HUES64 (cell line): ENCODE results near the gene KRT23.
"Not testable (repeated sequence)": the region's sequence is repeated elsewhere in the genome, so short reads cannot be mapped to it uniquely, and the experiment has no call there.

Experiments
- H3K27ac ChIP-seq: 2 replicates; pipeline ENCODE4 v1.7.0; 2013; ENCODE audit warnings: low read depth, low read length, inconsistent platforms
- H3K27me3 ChIP-seq: 2 replicates; pipeline ENCODE4 v1.6.1; 2013; ENCODE audit warnings: mild to moderate bottlenecking, low read length; ENCODE audit not compliant: insufficient read depth
- H3K36me3 ChIP-seq: 2 replicates; pipeline ENCODE4 v1.6.1; 2013; ENCODE audit warnings: mild to moderate bottlenecking, low read length; ENCODE audit not compliant: insufficient read depth
- H3K4me1 ChIP-seq: 2 replicates; pipeline ENCODE4 v1.6.1; 2013; ENCODE audit warnings: mild to moderate bottlenecking, low read length, moderate library complexity; ENCODE audit not compliant: insufficient read depth
- H3K4me3 ChIP-seq: 2 replicates; pipeline ENCODE4 v1.5.1; 2013; ENCODE audit warnings: mild to moderate bottlenecking, low read length, moderate library complexity
- H3K9ac ChIP-seq: 2 replicates; pipeline ENCODE4 v1.6.1; 2013; ENCODE audit warnings: mild to moderate bottlenecking, low read depth, low read length
- H3K9me3 ChIP-seq: 2 replicates; pipeline ENCODE4 v1.6.1; 2013; ENCODE audit warnings: low read depth, low read length; ENCODE audit not compliant: insufficient read depth
- WGBS: fragments of 150-250, 120-280 bp; methylation state at CpG from one replicate; pipeline ENCODE4 v1.1.7; 2013; ENCODE audit warnings: missing lambda C conversion rate; 5-methylcytosine and 5-hydroxymethylcytosine counted together

Gene KRT23

GRCh38 chr17:40926341-40926740 is 11.1 kb downstream of the KRT23 start:
- Histone ChIP-seq H3K27me3 (no peaks in the 10 kb centered on the region), H3K4me3 (no peak overlapping the region), H3K4me1 (peaks cover 6% of the 10 kb centered on the region; the same call in 1 of the 2 replicates), H3K9ac (no peak overlapping the region), H3K9me3 (no peaks in the 10 kb centered on the region), H3K36me3 (no peaks in the 10 kb centered on the region), H3K27ac (no peak overlapping the region)
- 68% methylated on average over 8 of the region's 8 CpGs for WGBS

- Histone ChIP-seq H3K4me3 (no peak overlapping the region), H3K27me3 (no peaks in the 10 kb centered on the region), H3K36me3 (no peaks in the 10 kb centered on the region), H3K27ac (no peak overlapping the region), H3K9ac (no peak overlapping the region), H3K4me1 (peaks cover 6% of the 10 kb centered on the region; the same call in 1 of the 2 replicates), H3K9me3 (no peaks in the 10 kb centered on the region)
- 80% methylated on average over 2 of the region's 2 CpGs for WGBS
Measured at GRCh38 chr17:40922239-40922638, 15.2 kb downstream of the KRT23 start.

GRCh38 chr17:40921026-40921425 is 16.4 kb downstream of the KRT23 start:
- Histone ChIP-seq H3K4me1 (no peaks in the 10 kb centered on the region; the same call in 1 of the 2 replicates), H3K9me3 (no peaks in the 10 kb centered on the region), H3K27ac (no peak overlapping the region), H3K4me3 (no peak overlapping the region), H3K27me3 (no peaks in the 10 kb centered on the region), H3K9ac (no peak overlapping the region), H3K36me3 (no peaks in the 10 kb centered on the region)
- WGBS: 91% methylated on average over 1 of the region's 2 CpGs

GRCh38 chr17:40917116-40917515 is 20.3 kb downstream of the KRT23 start:
- not testable (repeated sequence) for H3K9me3 ChIP-seq, H3K9ac ChIP-seq, H3K4me1 ChIP-seq, H3K27ac ChIP-seq, H3K36me3 ChIP-seq, H3K27me3 ChIP-seq, H3K4me3 ChIP-seq
- WGBS: no CpG with 5 or more reads among the region's 2 CpGs

GRCh38 chr17:40916366-40916765 is 21.1 kb downstream of the KRT23 start:
- Histone ChIP-seq H3K4me3 (no peak overlapping the region), H3K9ac (no peak overlapping the region), H3K27ac (no peak overlapping the region), H3K36me3 (no peaks in the 10 kb centered on the region), H3K4me1 (no peaks in the 10 kb centered on the region), H3K27me3 (no peaks in the 10 kb centered on the region), H3K9me3 (no peaks in the 10 kb centered on the region)
- WGBS: 100% methylated on average over 1 of the region's 1 CpG

GRCh38 chr17:40915721-40916256 is 21.7 kb downstream of the KRT23 start:
- no peaks in the 10 kb centered on the region for H3K9me3 ChIP-seq
- no peak overlapping the region for H3K27ac ChIP-seq
- H3K4me3 ChIP-seq: no peak overlapping the region
- no peaks in the 10 kb centered on the region for H3K27me3 ChIP-seq
- WGBS: 84% methylated on average over 2 of the region's 2 CpGs
- H3K4me1 ChIP-seq: no peaks in the 10 kb centered on the region
- no peaks in the 10 kb centered on the region for H3K36me3 ChIP-seq
- no peak overlapping the region for H3K9ac ChIP-seq

GRCh38 chr17:40915199-40915661 is 22.2 kb downstream of the KRT23 start:
- no peaks in the 10 kb centered on the region for H3K27me3 ChIP-seq
- H3K27ac ChIP-seq: no peak overlapping the region
- WGBS: 92% methylated on average over 2 of the region's 3 CpGs
- H3K9ac ChIP-seq: no peak overlapping the region
- no peak overlapping the region for H3K4me3 ChIP-seq
- no peaks in the 10 kb centered on the region for H3K4me1 ChIP-seq
- no peaks in the 10 kb centered on the region for H3K36me3 ChIP-seq
- no peaks in the 10 kb centered on the region for H3K9me3 ChIP-seq

GRCh38 chr17:40914075-40914855 is 23.2 kb downstream of the KRT23 start:
- WGBS: 100% methylated on average over 2 of the region's 3 CpGs
- Histone ChIP-seq H3K4me1 (no peaks in the 10 kb centered on the region), H3K27ac (no peak overlapping the region)

GRCh38 chr17:40912486-40913210 is 24.8 kb downstream of the KRT23 start:
- Histone ChIP-seq H3K27ac (no peak overlapping the region), H3K36me3 (no peaks in the 10 kb centered on the region), H3K27me3 (no peaks in the 10 kb centered on the region), H3K9me3 (no peaks in the 10 kb centered on the region), H3K4me3 (no peak overlapping the region), H3K9ac (no peak overlapping the region), H3K4me1 (no peaks in the 10 kb centered on the region)
- 95% methylated on average over 12 of the region's 13 CpGs for WGBS

More at GRCh38 chr17:40914075-40914855, 23.2 kb downstream of the KRT23 start:
- H3K9ac ChIP-seq: no peak overlapping the region
- H3K4me3 ChIP-seq: no peak overlapping the region
- H3K27me3 ChIP-seq: no peaks in the 10 kb centered on the region
- no peaks in the 10 kb centered on the region for H3K9me3 ChIP-seq
- H3K36me3 ChIP-seq: no peaks in the 10 kb centered on the region

- WGBS: 89% methylated on average over 2 of the region's 3 CpGs
Measured at GRCh38 chr17:40910441-40910841, 27.0 kb downstream of the KRT23 start.

GRCh38 chr17:40909755-40910154 is 27.7 kb downstream of the KRT23 start:
- Histone ChIP-seq H3K27ac (no peak overlapping the region), H3K36me3 (no peaks in the 10 kb centered on the region), H3K4me3 (no peak overlapping the region), H3K9ac (no peak overlapping the region), H3K27me3 (no peaks in the 10 kb centered on the region), H3K4me1 (no peaks in the 10 kb centered on the region), H3K9me3 (no peaks in the 10 kb centered on the region)
- 97% methylated on average over 4 of the region's 4 CpGs for WGBS

More at GRCh38 chr17:40910441-40910841, 27.0 kb downstream of the KRT23 start:
- Histone ChIP-seq H3K4me1 (no peaks in the 10 kb centered on the region), H3K27me3 (no peaks in the 10 kb centered on the region), H3K36me3 (no peaks in the 10 kb centered on the region), H3K9me3 (no peaks in the 10 kb centered on the region), H3K9ac (no peak overlapping the region), H3K4me3 (no peak overlapping the region), H3K27ac (no peak overlapping the region)
